H9 (cell line): ENCODE measurements around the gene SHISA4. TPM values are rescaled to one million over a fixed set of nuclear protein-coding genes. Genes with fewer than 3 reads are reported as not detected.

Experiments used
- DNase-seq: peaks from one replicate; pipeline ENCODE4 v3.0.0-alpha.2; 2017
- H2AFZ ChIP-seq: one replicate; pipeline ENCODE4 v1.6.1; 2013; ENCODE audit warnings: mild to moderate bottlenecking, low read length, control low read depth, moderate library complexity
- H2AK5ac ChIP-seq: 2 replicates; pipeline ENCODE4 v1.6.1; 2013; ENCODE audit warnings: low read length, control low read depth, mixed read lengths; ENCODE audit not compliant: insufficient read length
- H2BK120ac ChIP-seq: one replicate; pipeline ENCODE4 v1.6.1; 2013; ENCODE audit warnings: low read depth, mild to moderate bottlenecking, low read length, control low read depth, inconsistent platforms; ENCODE audit not compliant: poor library complexity, severe bottlenecking
- H2BK12ac ChIP-seq: 2 replicates; pipeline ENCODE4 v1.6.1; 2013; ENCODE audit warnings: low read length, control low read depth, mixed read lengths, low read depth; ENCODE audit not compliant: insufficient read length
- H2BK15ac ChIP-seq: 2 replicates; pipeline ENCODE4 v1.6.1; 2013; ENCODE audit warnings: low read depth, low read length, control low read depth
- H2BK20ac ChIP-seq: one replicate; pipeline ENCODE4 v1.6.1; 2013; ENCODE audit warnings: low read depth, mild to moderate bottlenecking, low read length, control low read depth, inconsistent platforms; ENCODE audit not compliant: poor library complexity, severe bottlenecking
- H2BK5ac ChIP-seq: 2 replicates; pipeline ENCODE4 v1.6.1; 2013; ENCODE audit warnings: low read length, control low read depth, mixed read lengths; ENCODE audit not compliant: insufficient read length
- H3K14ac ChIP-seq: 2 replicates; pipeline ENCODE4 v1.6.1; 2013; ENCODE audit warnings: low read length, control low read depth; ENCODE audit not compliant: insufficient read depth
- H3K18ac ChIP-seq: 2 replicates; pipeline ENCODE4 v1.6.1; 2013; ENCODE audit warnings: low read depth, mild to moderate bottlenecking, mixed read lengths, low read length, control low read depth; ENCODE audit not compliant: insufficient read length
- H3K23ac ChIP-seq: 2 replicates; pipeline ENCODE4 v1.6.1; 2013; ENCODE audit warnings: low read length, control low read depth, mixed read lengths, low read depth; ENCODE audit not compliant: insufficient read length
- H3K23me2 ChIP-seq: 2 replicates; pipeline ENCODE4 v1.6.1; 2013; ENCODE audit warnings: low read depth, mild to moderate bottlenecking, mixed read lengths, low read length, control low read depth; ENCODE audit not compliant: insufficient read length, poor library complexity, severe bottlenecking
- H3K27ac ChIP-seq: 2 replicates; pipeline ENCODE4 v1.5.1; 2013; ENCODE audit warnings: low read length, control low read depth, mixed read lengths, low read depth; ENCODE audit not compliant: insufficient read length
- H3K27me3 ChIP-seq: 2 replicates; pipeline ENCODE4 v1.6.1; 2013; ENCODE audit warnings: low read length, control low read depth, inconsistent platforms; ENCODE audit not compliant: insufficient read depth
- H3K4ac ChIP-seq: 2 replicates; pipeline ENCODE4 v1.6.1; 2013; ENCODE audit warnings: low read depth, mild to moderate bottlenecking, control low read depth, inconsistent platforms, low read length, moderate library complexity
- H3K4me1 ChIP-seq: 2 replicates; pipeline ENCODE4 v1.6.1; 2013; ENCODE audit warnings: low read length, control low read depth, inconsistent platforms; ENCODE audit not compliant: insufficient read depth
- H3K4me2 ChIP-seq: 2 replicates; pipeline ENCODE4 v1.6.1; 2013; ENCODE audit warnings: low read length, control low read depth, mixed read lengths; ENCODE audit not compliant: insufficient read length, insufficient read depth
- H3K56ac ChIP-seq: 2 replicates; pipeline ENCODE4 v1.6.1; 2013; ENCODE audit warnings: low read depth, mild to moderate bottlenecking, mixed read lengths, low read length, control low read depth; ENCODE audit not compliant: insufficient read length
- H3K79me1 ChIP-seq: 2 replicates; pipeline ENCODE4 v1.6.1; 2013; ENCODE audit warnings: low read depth, mild to moderate bottlenecking, moderate library complexity, low read length, control low read depth, inconsistent platforms; ENCODE audit not compliant: insufficient read depth, poor library complexity, severe bottlenecking
- H3K79me2 ChIP-seq: 2 replicates; pipeline ENCODE4 v1.6.1; 2013; ENCODE audit warnings: low read length, control low read depth, inconsistent platforms; ENCODE audit not compliant: insufficient read depth
- H3K9ac ChIP-seq: 2 replicates; pipeline ENCODE4 v1.6.1; 2013; ENCODE audit warnings: low read length, control low read depth, mixed read lengths; ENCODE audit not compliant: insufficient read length; ENCODE audit errors: extremely low read depth
- H3K9me3 ChIP-seq: one replicate; pipeline ENCODE4 v1.6.1; 2013; ENCODE audit warnings: low read depth, low read length, inconsistent platforms; ENCODE audit not compliant: control insufficient read depth
- H3T11ph ChIP-seq: one replicate; pipeline ENCODE4 v1.6.1; 2013; ENCODE audit warnings: mild to moderate bottlenecking, low read length, control low read depth, inconsistent platforms
- H4K20me1 ChIP-seq: one replicate; pipeline ENCODE4 v1.6.1; 2013; ENCODE audit not compliant: control insufficient read depth, insufficient read length, insufficient read depth
- H4K5ac ChIP-seq: 2 replicates; pipeline ENCODE4 v1.6.1; 2013; ENCODE audit warnings: low read depth, mild to moderate bottlenecking, mixed read lengths, low read length, control low read depth; ENCODE audit not compliant: insufficient read length
- H4K8ac ChIP-seq: replicated peaks from 2 replicates; pipeline ENCODE4 v1.6.1; 2013; ENCODE audit warnings: low read length, control low read depth, mixed read lengths, low read depth; ENCODE audit not compliant: insufficient read length
- H4K91ac ChIP-seq: 2 replicates; pipeline ENCODE4 v1.6.1; 2013; ENCODE audit warnings: low read depth, mild to moderate bottlenecking, moderate library complexity, mixed read lengths, low read length, control low read depth; ENCODE audit not compliant: insufficient read length
- H3K27ac Mint-ChIP-seq, 3 experiments: 2 replicates in 2 of 3; 3 replicates in 1 of 3; pipeline ENCODE4 v1.8.0; 2020 to 2021; ENCODE audit warnings: mixed read lengths in 3 of 3, mild to moderate bottlenecking in 1 of 3, moderate library complexity in 1 of 3
- H3K27me3 Mint-ChIP-seq: 2 replicates; pipeline ENCODE4 v1.8.0; 2021; ENCODE audit warnings: low read depth, mild to moderate bottlenecking, moderate library complexity, mixed read lengths
- H3K36me3 Mint-ChIP-seq, 3 experiments: 2 replicates in 2 of 3; 3 replicates in 1 of 3; pipeline ENCODE4 v1.8.0; 2020 to 2021; ENCODE audit warnings: low read depth in 3 of 3, mixed read lengths in 3 of 3; ENCODE audit not compliant: insufficient read depth in 1 of 3
- H3K4me1 Mint-ChIP-seq, 2 experiments: 2 replicates each; pipeline ENCODE4 v1.8.0; 2020; ENCODE audit warnings: mixed read lengths in 2 of 2
- H3K4me3 Mint-ChIP-seq, 2 experiments: 2 replicates in 1 of 2; 3 replicates in 1 of 2; pipeline ENCODE4 v1.8.0; 2020 to 2021; ENCODE audit warnings: mild to moderate bottlenecking in 2 of 2, mixed read lengths in 2 of 2, moderate library complexity in 1 of 2
- H3K9me3 Mint-ChIP-seq, 2 experiments: 2 replicates in 1 of 2; 3 replicates in 1 of 2; pipeline ENCODE4 v1.8.0; 2020; ENCODE audit warnings: mild to moderate bottlenecking in 2 of 2, mixed read lengths in 2 of 2, moderate library complexity in 1 of 2
- WGBS: extraction: QIAGEN DNeasy Blood & Tissue Kit; methylation state at CpG from one replicate; pipeline ENCODE4 v1.1.7; 2013; ENCODE audit warnings: missing lambda C conversion rate, low lambda C conversion rate, mixed read lengths; ENCODE audit not compliant: insufficient read length; ENCODE audit errors: extremely low coverage; 5-methylcytosine and 5-hydroxymethylcytosine counted together
- total RNA-seq: library from RNA; stranded (reverse); gene quantifications from 2 replicates; pipeline ENCODE4 v1.2.1, GENCODE V29; 2021
- TF ChIP-seq, protein P1 (sequence below): fragments of 200-600 bp; sonication (generic); conservative IDR thresholded peaks from 3 replicates; pipeline ENCODE4 v1.8.0; 2021; ENCODE audit warnings: antibody characterized with exemption, mild to moderate bottlenecking

The SHISA4 gene
- total RNA-seq, 1 experiment from 2014 or later, result 6.3 TPM

DNA sequence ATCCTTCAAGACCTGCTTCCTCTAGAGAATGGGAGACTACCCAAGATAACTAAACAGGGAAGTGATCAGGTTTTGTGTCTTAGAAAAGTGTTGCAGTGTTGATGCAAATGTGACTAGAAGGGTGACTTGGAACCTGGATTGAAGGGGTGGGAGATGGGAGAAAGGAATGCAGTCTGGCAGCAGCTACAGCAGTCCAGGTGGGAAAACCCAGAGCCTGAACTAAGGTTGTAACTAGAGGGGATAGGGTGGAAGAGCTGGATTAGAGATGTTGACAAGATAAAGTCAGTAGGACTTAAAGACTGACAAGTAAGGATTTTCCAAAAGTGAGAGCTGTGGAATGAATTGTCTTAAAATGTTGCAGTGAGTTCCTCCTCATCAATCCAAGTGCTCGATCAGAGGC lies 7.1 kb upstream of the SHISA4 start:
- Mint-ChIP-seq H3K4me1 (peaks cover 27 to 30% of the 10 kb centered on the region in 2 experiments), H3K27me3 (no peaks in the 10 kb centered on the region; the same call in 1 of the 2 replicates), H3K4me3 (no peak overlapping the region), H3K27ac (peak overlapping the region in 2 of 3 experiments; percentile 33 to 81; a peak in 4 of 7 replicates), H3K9me3 (no peaks in the 10 kb centered on the region), H3K36me3 (peaks cover 0 to 16% (median 3%) of the 10 kb centered on the region in 3 experiments; a peak in 4 of 7 replicates)
- peaks cover 2% of the 10 kb centered on the region; the same call in 1 of the 2 replicates for H3K4me1 ChIP-seq
- H3K23me2 ChIP-seq, result no peaks in the 10 kb centered on the region
- H4K91ac ChIP-seq, result no peak overlapping the region
- TF ChIP-seq, protein P1, sequence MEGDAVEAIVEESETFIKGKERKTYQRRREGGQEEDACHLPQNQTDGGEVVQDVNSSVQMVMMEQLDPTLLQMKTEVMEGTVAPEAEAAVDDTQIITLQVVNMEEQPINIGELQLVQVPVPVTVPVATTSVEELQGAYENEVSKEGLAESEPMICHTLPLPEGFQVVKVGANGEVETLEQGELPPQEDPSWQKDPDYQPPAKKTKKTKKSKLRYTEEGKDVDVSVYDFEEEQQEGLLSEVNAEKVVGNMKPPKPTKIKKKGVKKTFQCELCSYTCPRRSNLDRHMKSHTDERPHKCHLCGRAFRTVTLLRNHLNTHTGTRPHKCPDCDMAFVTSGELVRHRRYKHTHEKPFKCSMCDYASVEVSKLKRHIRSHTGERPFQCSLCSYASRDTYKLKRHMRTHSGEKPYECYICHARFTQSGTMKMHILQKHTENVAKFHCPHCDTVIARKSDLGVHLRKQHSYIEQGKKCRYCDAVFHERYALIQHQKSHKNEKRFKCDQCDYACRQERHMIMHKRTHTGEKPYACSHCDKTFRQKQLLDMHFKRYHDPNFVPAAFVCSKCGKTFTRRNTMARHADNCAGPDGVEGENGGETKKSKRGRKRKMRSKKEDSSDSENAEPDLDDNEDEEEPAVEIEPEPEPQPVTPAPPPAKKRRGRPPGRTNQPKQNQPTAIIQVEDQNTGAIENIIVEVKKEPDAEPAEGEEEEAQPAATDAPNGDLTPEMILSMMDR, result no peak
- no peaks in the 10 kb centered on the region for H3K79me2 ChIP-seq
- no peak overlapping the region for H2AK5ac ChIP-seq
- no peak overlapping the region for H3T11ph ChIP-seq
- DNase-seq, result no peak
- no peak overlapping the region for H3K14ac ChIP-seq
- H3K4me2 ChIP-seq, result no peak overlapping the region
- H3K9me3 ChIP-seq, result no peaks in the 10 kb centered on the region
- H3K23ac ChIP-seq, result no peak overlapping the region
- H3K9ac ChIP-seq, result no peak overlapping the region
- no peak overlapping the region for H2BK5ac ChIP-seq
- no peak overlapping the region for H4K5ac ChIP-seq
- H4K20me1 ChIP-seq, result no peaks in the 10 kb centered on the region
- H4K8ac ChIP-seq, result no peak overlapping the region
- no peak overlapping the region for H2AFZ ChIP-seq
- H3K27ac ChIP-seq, result no peak overlapping the region
- no peak overlapping the region for H2BK120ac ChIP-seq
- no peak overlapping the region for H3K56ac ChIP-seq
- no peaks in the 10 kb centered on the region for H3K27me3 ChIP-seq
- no peak overlapping the region for H2BK12ac ChIP-seq
- H3K4ac ChIP-seq, result no peak overlapping the region
- H2BK20ac ChIP-seq, result no peak overlapping the region
- H3K18ac ChIP-seq, result no peak overlapping the region
- H3K79me1 ChIP-seq, result no peaks in the 10 kb centered on the region
- no CpG with 5 or more reads among the region's 1 CpG for WGBS
- H2BK15ac ChIP-seq, result no peak overlapping the region
